ENCODE data around the gene FAM174B.

GRCh38 chr15:92606126-92606835, 49.3 kb downstream of the FAM174B start:
- TF ChIP-seq POLR2A (IDR thresholded peaks at IDR 0.05) = no peak
- TF ChIP-seq CTCF (IDR thresholded peaks at IDR 0.05) = no peak

All from heart left ventricle (tissue), 13 donors.